PFSK-1 (cell line): ENCODE measurements around the gene FICD.

Experiments
- FOXP2 ChIP-seq: optimal IDR thresholded peaks from 2 replicates; pipeline ENCODE3; 2011; ENCODE audit warnings: borderline replicate concordance, control low read depth, inconsistent platforms; ENCODE audit not compliant: insufficient read depth; ENCODE audit errors: extremely low read length, extremely low read depth
- POLR2AphosphoS5 ChIP-seq: IDR thresholded peaks from 2 replicates; pipeline ENCODE4 v1.6.1; 2012; ENCODE audit warnings: low read depth, mild to moderate bottlenecking, control low read depth, low read length, moderate library complexity
- REST ChIP-seq, 2 experiments: IDR thresholded peaks; 2 replicates each; pipeline versions ENCODE4 v1.6.1 to v1.8.0; 2011 to 2012; ENCODE audit warnings: low read depth in 2 of 2, low read length in 2 of 2, control low read depth in 1 of 2, inconsistent platforms in 1 of 2, mild to moderate bottlenecking in 1 of 2, moderate library complexity in 1 of 2; ENCODE audit not compliant: insufficient read depth in 1 of 2
- SIN3A ChIP-seq: IDR thresholded peaks from 2 replicates; pipeline ENCODE4 v1.6.1; 2012; ENCODE audit warnings: mild to moderate bottlenecking, low read length, moderate library complexity, borderline replicate concordance; ENCODE audit not compliant: insufficient read depth
- TAF1 ChIP-seq: IDR thresholded peaks from 2 replicates; pipeline ENCODE4 v1.6.1; 2012; ENCODE audit warnings: low read length, control low read depth, borderline replicate concordance; ENCODE audit not compliant: insufficient read depth

FICD gene

GRCh38 chr12:108548954-108549521 lies 34.0 kb downstream of the FICD start:
- no peak for TF ChIP-seq REST (IDR thresholded peaks at IDR 0.05; ENCODE audit: insufficient read depth in 1 of 2, low read depth in 2 of 2, low read length in 2 of 2)
- TF ChIP-seq TAF1: no peak
- no peak for TF ChIP-seq POLR2AphosphoS5
- TF ChIP-seq FOXP2: no peak
- TF ChIP-seq SIN3A: no peak

GRCh38 chr12:108551535-108551934 lies 36.5 kb downstream of the FICD start:
- TF ChIP-seq FOXP2 (no peak), REST (IDR thresholded peaks at IDR 0.05; ENCODE audit: insufficient read depth in 1 of 2, low read depth in 2 of 2, low read length in 2 of 2) (no peak), TAF1 (no peak), SIN3A (no peak), POLR2AphosphoS5 (no peak)

- TF ChIP-seq FOXP2: no peak
- TF ChIP-seq SIN3A: no peak
- no peak for TF ChIP-seq POLR2AphosphoS5
- no peak for TF ChIP-seq TAF1
- TF ChIP-seq REST (IDR thresholded peaks at IDR 0.05; ENCODE audit: insufficient read depth in 1 of 2, low read depth in 2 of 2, low read length in 2 of 2): no peak
These were observed 38.7 kb downstream of the FICD start for GRCh38 chr12:108553799-108554198.

GRCh38 chr12:108559007-108559655 lies 44.1 kb downstream of the FICD start:
- TF ChIP-seq TAF1: no peak
- no peak for TF ChIP-seq POLR2AphosphoS5
- no peak for TF ChIP-seq FOXP2
- no peak for TF ChIP-seq SIN3A
- no peak for TF ChIP-seq REST (IDR thresholded peaks at IDR 0.05; ENCODE audit: insufficient read depth in 1 of 2, low read depth in 2 of 2, low read length in 2 of 2)

GRCh38 chr12:108559748-108560147 lies 44.7 kb downstream of the FICD start:
- TF ChIP-seq POLR2AphosphoS5 (no peak), REST (IDR thresholded peaks at IDR 0.05; ENCODE audit: insufficient read depth in 1 of 2, low read depth in 2 of 2, low read length in 2 of 2) (no peak), TAF1 (no peak), SIN3A (no peak), FOXP2 (no peak)
